Stomach smooth muscle (tissue), 2 donors: ENCODE data around the gene MS4A18.

Experiments used
- H3K27ac ChIP-seq: one replicate; pipeline ENCODE4 v1.7.0; 2013; ENCODE audit warnings: mild to moderate bottlenecking, low read length, inconsistent platforms
- H3K27me3 ChIP-seq, 2 donors: one replicate each; pipeline ENCODE4 v1.7.0; 2013; ENCODE audit warnings: low read length in 2 of 2; ENCODE audit not compliant: insufficient read depth in 2 of 2, control insufficient read depth in 1 of 2
- H3K36me3 ChIP-seq, 2 donors: one replicate each; pipeline ENCODE4 v1.7.0; 2013; ENCODE audit warnings: low read length in 2 of 2; ENCODE audit not compliant: control insufficient read depth in 2 of 2, insufficient read depth in 2 of 2
- H3K4me1 ChIP-seq: one replicate; pipeline ENCODE4 v1.7.0; 2013; ENCODE audit warnings: low read length; ENCODE audit not compliant: control insufficient read depth, insufficient read depth
- H3K4me3 ChIP-seq, 2 donors: one replicate each; pipeline ENCODE4 v1.7.0; 2013; ENCODE audit warnings: low read length in 2 of 2
- H3K9ac ChIP-seq, 2 donors: one replicate each; pipeline ENCODE4 v1.7.0; 2013; ENCODE audit warnings: low read length in 2 of 2, mild to moderate bottlenecking in 1 of 2
- H3K9me3 ChIP-seq, 2 donors: one replicate each; pipeline ENCODE4 v1.7.0; 2013; ENCODE audit warnings: low read length in 2 of 2; ENCODE audit not compliant: control insufficient read depth in 2 of 2
- donor health status: healthy.
- donor health status: Pancreatic carcinoma.

MS4A18 gene

DNA sequence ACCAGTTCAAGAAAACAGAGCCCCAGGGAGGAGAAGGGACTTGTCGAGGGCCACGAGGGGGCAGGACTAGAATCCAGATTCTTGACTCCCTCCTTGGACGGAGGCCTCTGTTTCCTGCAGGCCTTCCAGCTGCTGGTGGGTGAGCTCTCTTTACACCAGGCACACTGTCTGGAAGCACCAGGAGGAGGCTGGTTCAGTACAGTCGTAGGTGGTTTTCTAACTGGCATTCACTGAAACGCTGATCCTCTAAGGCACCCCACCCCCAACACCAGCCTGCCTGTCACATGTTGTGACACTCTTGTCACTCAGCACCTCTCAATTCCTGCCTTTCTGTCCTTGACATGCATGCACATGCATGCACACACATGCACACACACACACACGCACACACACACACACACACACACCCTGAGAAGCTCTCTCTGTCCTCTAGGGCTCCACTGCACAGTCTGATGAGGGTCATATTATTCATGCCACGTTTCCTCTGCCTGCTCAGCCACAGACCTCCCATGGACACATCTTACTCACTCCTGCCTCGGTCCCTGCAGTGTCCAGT is 61.4 kb downstream of the MS4A18 start:
- Histone ChIP-seq H3K9ac (no peak overlapping the region), H3K27me3 (no peaks in the 10 kb centered on the region), H3K27ac (no peak overlapping the region), H3K4me3 (no peak overlapping the region), H3K9me3 (no peaks in the 10 kb centered on the region), H3K36me3 (no peaks in the 10 kb centered on the region), H3K4me1 (peaks cover 5% of the 10 kb centered on the region)

DNA sequence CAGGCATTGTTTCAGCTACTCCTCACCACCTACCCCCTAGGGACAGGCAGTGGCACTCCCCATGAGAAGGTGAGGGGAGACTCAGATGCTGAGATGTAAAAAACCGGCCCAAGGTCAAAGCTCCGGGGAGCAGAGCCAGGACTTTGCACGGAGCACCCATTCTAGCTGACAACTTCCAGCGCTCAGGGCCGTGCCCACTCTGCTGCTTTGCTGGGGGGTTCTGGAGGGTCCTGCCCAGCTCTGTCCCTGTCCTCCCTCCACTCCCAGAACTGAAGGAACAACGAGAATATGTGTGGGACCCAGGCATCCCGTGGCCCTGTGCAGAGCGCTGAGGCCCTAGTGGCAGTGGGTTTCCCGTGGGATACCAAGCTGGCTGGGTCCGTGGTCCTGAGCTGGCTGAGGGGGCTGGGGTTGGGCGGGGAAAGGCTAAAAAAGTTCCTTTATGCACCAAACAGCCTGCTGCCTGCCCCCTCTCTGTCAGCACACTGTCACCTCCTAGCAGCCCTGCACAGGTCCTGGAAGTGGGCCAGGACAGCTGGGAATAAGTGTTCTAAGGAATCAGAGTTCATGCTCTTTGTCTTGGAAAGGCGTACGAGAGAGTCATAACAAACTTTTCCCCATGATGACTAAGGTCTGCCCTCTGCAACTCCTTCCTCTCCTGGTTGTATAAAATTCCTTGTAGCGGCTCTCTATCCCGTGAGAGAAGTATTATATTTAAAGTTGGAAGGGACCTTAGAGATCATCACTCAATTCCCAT is 62.5 kb downstream of the MS4A18 start:
- H3K9ac ChIP-seq: no peak overlapping the region
- H3K27ac ChIP-seq: no peak overlapping the region

DNA sequence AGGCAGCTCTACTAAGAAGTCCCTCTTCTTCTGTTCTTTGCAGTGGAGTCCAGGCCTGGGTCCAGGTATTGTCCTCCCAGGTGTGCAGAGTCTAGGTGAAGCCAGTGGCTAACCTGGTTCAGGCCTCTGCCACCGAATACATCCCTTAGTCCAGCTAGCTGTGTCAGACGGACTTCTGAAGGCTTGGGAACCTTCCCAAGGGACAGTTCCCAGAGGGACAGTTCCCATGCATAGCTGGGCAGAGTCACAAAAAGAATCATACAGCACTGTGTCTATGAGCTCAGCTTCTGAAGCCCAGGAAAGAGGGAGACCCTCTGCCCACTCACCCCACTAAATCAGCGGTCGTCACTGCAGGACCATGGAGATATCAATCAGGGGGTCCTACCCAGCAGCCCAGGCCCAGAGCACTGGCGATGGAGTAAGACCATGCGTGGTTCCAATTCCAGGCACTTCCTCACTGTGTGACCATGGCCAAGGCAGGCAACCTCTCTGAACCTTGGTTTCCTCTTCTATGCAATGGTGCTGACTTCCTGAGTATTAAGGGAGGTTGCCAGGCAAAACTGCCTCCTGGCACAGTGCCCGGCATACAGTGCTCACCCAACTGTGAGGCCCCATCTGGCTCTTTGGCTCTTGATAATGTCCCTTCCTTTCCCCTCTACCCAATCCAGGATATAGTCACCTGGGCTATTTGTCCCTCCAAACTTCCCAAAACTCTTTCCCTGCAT is 64.0 kb downstream of the MS4A18 start:
- H3K9ac ChIP-seq: no peak overlapping the region
- H3K27ac ChIP-seq: no peak overlapping the region
- no peaks in the 10 kb centered on the region for H3K9me3 ChIP-seq
- H3K4me1 ChIP-seq: peaks cover 5% of the 10 kb centered on the region
- H3K27me3 ChIP-seq: no peaks in the 10 kb centered on the region
- no peak overlapping the region for H3K4me3 ChIP-seq
- no peaks in the 10 kb centered on the region for H3K36me3 ChIP-seq

More for the DNA sequence above, 62.5 kb downstream of the MS4A18 start:
- Histone ChIP-seq H3K36me3 (no peaks in the 10 kb centered on the region), H3K27me3 (no peaks in the 10 kb centered on the region), H3K4me3 (no peak overlapping the region), H3K9me3 (no peaks in the 10 kb centered on the region), H3K4me1 (peaks cover 5% of the 10 kb centered on the region)

DNA sequence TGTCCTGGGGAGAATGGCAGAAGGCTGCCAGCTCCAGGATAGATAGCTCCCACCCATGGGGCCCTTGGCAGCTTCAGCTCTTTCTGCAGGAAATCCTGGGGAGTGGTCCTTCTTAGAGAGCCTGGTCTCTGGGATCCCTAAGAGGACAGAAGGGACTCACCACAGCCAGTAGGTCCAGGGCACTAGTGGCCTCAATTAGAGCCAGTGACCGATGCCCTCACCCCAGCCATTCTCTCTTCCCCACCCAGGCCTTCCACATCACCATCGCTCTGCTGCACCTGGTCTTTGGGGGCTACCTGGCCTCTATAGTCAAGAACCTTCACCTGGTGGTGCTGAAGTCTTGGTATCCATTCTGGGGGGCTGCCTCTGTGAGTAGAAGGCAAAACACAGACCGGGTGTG is 66.2 kb downstream of the MS4A18 start:
- H3K9ac ChIP-seq: no peak overlapping the region
- H3K36me3 ChIP-seq: no peaks in the 10 kb centered on the region
- no peak overlapping the region for H3K4me3 ChIP-seq
- no peaks in the 10 kb centered on the region for H3K9me3 ChIP-seq
- no peaks in the 10 kb centered on the region for H3K27me3 ChIP-seq
- H3K4me1 ChIP-seq: peaks cover 5% of the 10 kb centered on the region
- H3K27ac ChIP-seq: no peak overlapping the region

DNA sequence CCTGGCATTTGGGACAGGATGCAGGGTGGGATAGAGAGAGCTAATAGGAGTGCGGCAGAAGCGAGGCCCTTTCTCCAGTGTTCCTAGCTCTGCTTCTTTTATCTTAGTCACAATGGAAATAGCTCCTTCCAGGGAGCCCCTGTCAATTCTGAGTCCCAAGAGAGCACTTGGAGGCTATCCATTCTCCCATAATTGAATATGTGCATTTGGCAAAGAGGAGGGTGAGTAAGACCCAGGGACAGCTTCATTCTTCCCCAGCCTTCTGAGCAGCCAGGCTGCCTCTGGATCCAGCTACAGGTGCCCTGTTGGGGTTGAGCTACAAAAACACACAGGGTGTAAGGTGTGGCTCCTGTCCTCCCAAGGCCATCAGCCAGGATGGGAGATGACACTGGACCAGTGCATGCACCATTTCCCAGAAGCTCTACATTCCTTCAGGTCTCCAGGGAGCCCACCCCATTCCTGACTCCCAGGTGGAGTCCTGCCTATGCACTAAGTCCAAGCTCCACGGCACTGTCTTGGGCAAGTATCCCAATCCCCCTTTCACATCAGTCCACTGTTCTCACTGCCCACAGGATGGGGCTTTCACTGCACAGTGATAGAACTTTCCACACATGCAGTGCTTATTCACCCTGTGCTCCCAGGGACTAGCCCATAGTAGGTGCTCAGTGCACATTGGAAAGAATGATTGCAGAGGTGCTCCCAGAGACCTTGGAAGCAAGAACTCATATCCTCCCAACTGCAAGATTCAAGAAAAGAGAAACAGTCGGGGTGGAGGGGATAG is 66.8 kb downstream of the MS4A18 start:
- H3K9me3 ChIP-seq: no peaks in the 10 kb centered on the region
- H3K27ac ChIP-seq: no peak overlapping the region
- no peak overlapping the region for H3K4me3 ChIP-seq
- H3K4me1 ChIP-seq: peaks cover 5% of the 10 kb centered on the region
- H3K9ac ChIP-seq: no peak overlapping the region
- H3K27me3 ChIP-seq: no peaks in the 10 kb centered on the region
- H3K36me3 ChIP-seq: no peaks in the 10 kb centered on the region

DNA sequence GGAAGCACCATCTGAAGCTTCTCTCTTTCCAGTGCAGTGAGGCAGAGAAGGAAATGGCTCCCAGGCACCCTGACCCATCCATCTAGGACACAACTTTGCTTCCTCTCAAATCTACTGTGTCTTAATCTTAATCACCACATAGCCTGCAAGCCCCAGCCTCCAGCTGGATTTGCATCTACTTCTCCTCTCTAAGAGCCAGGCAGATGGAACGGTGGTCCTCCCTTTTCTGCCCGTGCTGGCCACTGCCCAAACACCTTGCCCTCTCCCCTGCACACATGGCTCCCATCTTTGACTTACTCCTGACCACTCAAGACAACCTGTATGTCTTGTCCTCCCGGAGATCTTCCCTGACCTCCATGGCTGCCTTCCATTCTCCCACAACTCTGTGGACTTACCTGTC is 68.0 kb downstream of the MS4A18 start:
- no peaks in the 10 kb centered on the region for H3K36me3 ChIP-seq
- H3K27ac ChIP-seq: no peak overlapping the region
- no peak overlapping the region for H3K9ac ChIP-seq
- peaks cover under 1% of the 10 kb centered on the region for H3K4me1 ChIP-seq
- peaks cover 0 to 6% of the 10 kb centered on the region in 2 donors for H3K9me3 ChIP-seq
- H3K4me3 ChIP-seq: no peak overlapping the region
- no peaks in the 10 kb centered on the region for H3K27me3 ChIP-seq
